Stimulated activated CD8-positive, alpha-beta memory T cell treated with anti-CD3 and anti-CD28 coated beads, Interleukin-4, amount 100 ng/mL, for 1 hour (primary cell): Measurements from ENCODE around the gene RTL10.

Source experiments
- DNase-seq, 2 donors: peaks; one replicate each; pipeline ENCODE4 v3.0.0-alpha.2; 2020; ENCODE audit warnings: low read depth in 2 of 2, low spot score in 1 of 2

RTL10 gene

DNA sequence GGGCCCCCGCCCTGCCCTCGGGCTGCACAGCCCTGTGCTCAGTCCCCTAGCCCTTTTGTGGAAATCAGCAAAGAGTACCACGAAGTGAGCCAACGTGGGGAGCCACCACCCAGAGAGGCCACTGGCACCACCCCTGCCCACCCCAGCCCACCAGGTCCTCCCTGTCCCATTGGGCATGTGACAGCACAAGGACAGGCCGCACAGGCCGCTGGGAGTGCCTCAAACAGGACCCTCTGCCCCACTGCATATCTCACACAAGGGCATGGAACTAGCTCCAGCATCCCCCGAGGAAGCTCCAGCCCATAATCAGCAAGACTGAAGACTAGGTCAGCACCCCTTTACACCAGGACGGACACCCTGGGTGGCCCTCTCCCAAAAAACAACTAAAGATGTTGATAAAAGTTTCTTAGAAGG lies 29.7 kb downstream of the RTL10 start:
- DNase-seq, result no peak

GRCh38 chr22:19824212-19824925 lies 30.3 kb downstream of the RTL10 start:
- DNase-seq, result no peak

GRCh38 chr22:19823902-19824211 lies 30.8 kb downstream of the RTL10 start:
- no peak for DNase-seq

DNA sequence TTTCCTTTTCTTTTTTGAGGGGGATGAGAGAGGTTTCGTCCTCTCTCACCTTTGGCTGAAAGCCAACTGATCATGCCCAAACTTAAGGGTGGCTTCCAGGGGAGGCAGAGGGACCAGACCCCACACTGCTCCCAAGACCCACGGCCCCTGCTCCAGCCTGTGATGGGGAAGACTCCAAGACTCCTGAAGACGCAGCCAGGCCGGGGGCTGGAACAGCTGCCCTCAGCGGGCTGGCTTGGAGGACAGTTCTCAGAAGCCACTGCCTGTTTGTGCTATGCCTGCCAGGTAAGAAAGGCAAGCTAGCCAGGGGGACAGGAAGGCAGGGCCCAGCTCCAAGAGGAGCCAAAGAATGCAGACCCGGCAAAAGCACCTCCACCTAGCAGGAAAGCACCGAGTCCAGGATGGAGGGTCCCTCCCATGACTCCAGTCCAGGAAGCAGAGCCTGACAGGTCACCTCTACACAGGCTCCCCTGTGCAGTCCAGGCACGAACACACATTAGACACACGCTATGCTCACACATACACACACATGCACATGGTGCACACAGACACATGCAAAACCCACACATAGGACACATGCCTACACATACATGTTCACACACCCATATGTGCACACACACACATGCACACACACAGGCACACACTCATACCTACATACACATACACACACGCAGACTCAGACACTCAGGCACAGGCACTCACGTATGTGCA lies 31.3 kb downstream of the RTL10 start:
- DNase-seq, result no peak

GRCh38 chr22:19822301-19823117 lies 32.2 kb downstream of the RTL10 start:
- no peak for DNase-seq

- no peak for DNase-seq
Observed at GRCh38 chr22:19821523-19822300, 33.0 kb downstream of the RTL10 start.

DNA sequence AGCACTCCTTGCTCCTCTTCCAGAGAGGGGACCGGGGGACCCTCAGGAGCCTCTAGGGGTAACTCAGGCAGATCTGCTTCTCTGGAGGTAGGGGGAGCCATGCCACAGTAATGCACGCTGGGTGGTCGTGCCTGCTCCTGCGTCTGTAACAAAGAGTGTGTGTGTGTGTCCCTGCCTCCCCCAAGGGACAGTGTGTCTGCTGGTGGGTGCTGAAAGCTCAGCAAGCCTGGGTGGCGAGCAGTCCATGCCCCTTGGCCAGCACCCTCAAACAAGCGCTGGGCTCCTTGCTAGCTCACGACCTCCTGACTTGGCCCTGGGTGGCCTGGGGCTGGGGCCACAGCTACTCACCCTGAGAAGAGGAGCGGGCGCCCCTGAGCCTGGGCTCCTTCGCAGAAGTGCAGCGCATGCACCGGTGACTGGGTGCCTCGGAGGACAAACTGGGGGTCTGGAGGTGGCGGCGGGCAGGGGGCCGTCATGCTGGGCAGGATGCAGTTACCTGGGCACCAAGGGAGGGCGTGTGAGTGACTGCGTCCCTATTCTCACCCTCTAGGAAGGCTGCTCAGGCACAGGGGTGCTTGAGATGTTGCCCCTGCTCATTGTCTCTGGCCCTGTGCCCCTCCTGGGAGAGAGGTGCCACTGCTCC lies 33.7 kb downstream of the RTL10 start:
- no peak for DNase-seq

- no peak for DNase-seq
Observed at GRCh38 chr22:19819911-19820879, 34.5 kb downstream of the RTL10 start.

DNA sequence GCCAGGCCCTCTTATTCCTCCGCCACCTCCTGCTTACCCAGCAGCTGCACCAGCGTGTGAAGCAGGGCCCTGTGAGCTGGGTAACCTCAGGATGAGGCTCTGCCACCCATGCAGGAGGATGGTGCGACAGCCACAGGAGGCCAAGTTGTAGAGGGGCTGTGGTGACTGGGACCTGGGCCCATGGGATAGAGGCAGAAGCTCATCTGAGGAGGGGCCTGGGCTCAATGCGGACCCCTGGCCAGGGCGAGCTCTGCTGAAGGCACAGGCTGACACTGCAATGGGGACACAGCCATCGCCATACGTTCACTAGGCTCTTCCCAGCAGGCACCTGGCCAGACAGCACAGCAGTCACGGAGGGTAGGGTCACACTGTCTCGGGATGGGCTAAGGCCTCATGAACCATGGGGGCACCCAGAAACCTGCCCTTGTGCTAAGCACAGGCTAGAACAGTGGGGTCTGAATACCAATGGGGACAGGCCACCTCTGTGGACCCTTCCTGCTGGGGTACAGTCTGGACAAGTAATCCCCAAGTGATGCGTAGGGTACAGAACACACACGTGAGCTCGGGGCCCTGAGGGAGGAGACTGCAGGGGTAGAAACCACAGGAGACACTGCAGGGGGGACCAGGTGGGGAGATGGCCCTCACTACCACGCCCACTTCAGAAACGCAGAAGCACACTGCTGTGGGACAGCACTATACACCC lies 35.3 kb downstream of the RTL10 start:
- no peak for DNase-seq

GRCh38 chr22:19818324-19819207 lies 36.1 kb downstream of the RTL10 start:
- no peak for DNase-seq

DNA sequence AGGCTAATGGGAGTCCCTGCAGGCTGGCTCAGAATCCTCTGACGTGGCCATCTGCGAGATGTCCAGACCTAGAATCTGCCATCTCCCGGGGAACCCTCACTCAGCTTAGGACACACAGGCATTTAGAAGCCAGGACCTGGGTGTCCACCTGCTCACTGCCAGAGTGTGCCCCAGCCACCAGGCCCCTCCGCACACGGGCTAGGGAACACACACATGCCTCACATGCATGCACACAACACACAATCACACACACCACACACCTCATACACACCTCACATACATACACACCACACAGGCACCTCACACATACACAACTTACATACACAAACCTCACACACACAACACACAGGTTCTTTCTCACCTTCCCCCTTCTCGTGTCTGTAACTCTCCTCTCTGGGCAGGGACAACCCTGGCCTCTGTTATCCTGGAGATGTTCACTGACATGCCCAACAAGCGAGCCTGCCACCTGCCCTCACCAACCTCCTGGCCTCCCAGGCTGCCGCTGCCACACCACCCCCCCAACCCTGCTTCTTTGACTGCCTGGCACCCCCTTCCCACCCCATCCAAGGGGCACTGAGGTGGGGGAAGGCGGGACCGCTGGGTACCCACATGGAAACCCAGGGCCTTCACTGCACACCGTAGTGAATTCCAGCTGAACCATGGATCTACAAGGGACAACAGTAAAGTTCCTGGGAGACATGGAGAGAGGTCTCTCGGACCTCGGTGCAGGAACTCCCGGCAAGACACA lies 38.1 kb downstream of the RTL10 start:
- no peak for DNase-seq

DNA sequence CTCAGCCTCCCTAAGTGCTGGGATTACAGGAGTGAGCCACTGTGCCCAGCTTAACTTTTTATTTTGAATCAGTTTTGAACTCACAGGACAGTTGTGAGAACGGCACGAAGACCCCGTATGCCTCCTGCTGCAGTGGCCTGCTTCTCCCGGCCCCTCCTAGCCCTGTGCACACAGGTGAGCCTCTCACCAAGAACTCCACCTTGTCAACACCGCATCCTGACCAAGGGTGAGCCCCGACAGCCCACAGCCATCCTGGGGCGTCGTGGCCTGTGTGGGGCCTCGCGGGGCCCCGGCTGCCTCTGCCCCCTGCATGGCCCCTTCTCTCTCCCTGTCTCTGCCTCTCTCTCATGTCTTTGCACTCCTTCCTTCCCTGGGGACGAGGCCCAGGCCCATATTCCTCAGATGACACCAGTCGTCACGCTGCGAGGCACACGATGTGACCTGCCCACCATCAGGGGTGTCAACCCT lies 38.8 kb downstream of the RTL10 start:
- no peak for DNase-seq

DNA sequence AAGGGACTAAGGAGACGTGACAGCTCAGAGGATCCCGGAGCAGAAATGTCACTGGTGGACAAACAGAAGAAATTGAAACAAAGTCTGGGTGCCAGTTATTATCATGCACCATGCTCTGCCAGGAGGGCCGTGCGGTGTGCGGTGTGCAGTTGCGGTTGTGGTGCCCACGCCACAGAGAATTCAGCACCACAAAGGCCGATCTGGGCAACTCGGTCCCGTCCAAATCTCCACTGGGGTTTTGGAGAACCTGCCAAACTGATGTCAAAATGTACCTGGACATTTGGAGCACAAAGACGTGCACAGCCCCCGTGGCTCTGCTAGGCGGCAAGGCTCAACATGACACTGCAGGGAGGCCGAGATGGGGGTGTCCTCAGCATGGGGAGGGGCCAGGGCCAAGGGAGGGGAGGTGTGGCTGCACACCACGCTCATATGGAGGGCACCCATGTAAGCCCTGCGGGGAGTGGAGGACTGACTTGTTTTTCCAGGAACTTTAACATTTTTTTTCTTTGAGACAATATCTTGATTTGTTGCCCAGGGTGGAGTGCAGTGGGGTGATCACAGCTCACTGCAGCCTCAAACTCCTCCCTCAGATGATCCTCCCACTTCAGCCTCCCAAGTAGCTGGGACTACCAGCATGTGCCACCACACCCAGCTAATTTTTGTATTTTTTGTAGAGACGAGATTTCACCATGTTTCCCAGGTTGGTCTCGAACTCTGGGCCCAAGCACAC lies 39.4 kb downstream of the RTL10 start:
- DNase-seq, result no peak

GRCh38 chr22:19814428-19814827 lies 40.2 kb downstream of the RTL10 start:
- DNase-seq, result no peak

GRCh38 chr22:19812910-19813309 lies 41.8 kb downstream of the RTL10 start:
- DNase-seq, result no peak
